ENCODE results near the gene NXPH1. TPM values are rescaled to one million over a fixed set of nuclear protein-coding genes. Genes with fewer than 3 reads are reported as not detected.

NXPH1 gene
- total and polyA plus RNA-seq, 9 of the 15 experiments (the other 6 are each of a cell fraction or from before 2014, with no cell fraction given), result 0.16 TPM; not detected in 8

GRCh38 chr7:8601121-8601520, 167.7 kb downstream of the NXPH1 start (continued):
- no peak for TF ChIP-seq ZNF407 (IDR thresholded peaks at IDR 0.05; ENCODE audit: low read depth)
- TF ChIP-seq HDAC1 (IDR thresholded peaks at IDR 0.05), result no peak
- no peak for TF ChIP-seq MECOM (CRISPR knock-in tag; IDR thresholded peaks at IDR 0.05)
- TF ChIP-seq ZNF121 (CRISPR knock-in tag; conservative IDR thresholded peaks at IDR 0.05), result no peak
- no peak for TF ChIP-seq ZNF785 (CRISPR knock-in tag; IDR thresholded peaks at IDR 0.05)
- no peak for TF ChIP-seq NFATC3 (IDR thresholded peaks at IDR 0.05)
- TF ChIP-seq GTF2B (IDR thresholded peaks at IDR 0.05; ENCODE audit: extremely low read depth, insufficient read length), result no peak
- no peak for TF ChIP-seq EGR1 (conservative IDR thresholded peaks at IDR 0.05)
- TF ChIP-seq GTF2F1 (IDR thresholded peaks at IDR 0.05; ENCODE audit: low read depth, low read length), result no peak
- no peak for TF ChIP-seq SMARCA4 (IDR thresholded peaks at IDR 0.05)
- no peak for TF ChIP-seq CHD2 (IDR thresholded peaks at IDR 0.05; ENCODE audit: low read depth, low read length)
- TF ChIP-seq ESRRB (CRISPR knock-in tag; IDR thresholded peaks at IDR 0.05; ENCODE audit: borderline replicate concordance), result no peak
- no peak for TF ChIP-seq ZNF143 (CRISPR knock-in tag; IDR thresholded peaks at IDR 0.05)
